H1 (cell line): ENCODE results near the gene PRR16. TPM values are rescaled to one million over a fixed set of nuclear protein-coding genes. Genes with fewer than 3 reads are reported as not detected.

ENCODE experiments used
- CREB1 ChIP-seq: IDR thresholded peaks from 2 replicates; pipeline ENCODE4 v1.6.1; 2012; ENCODE audit warnings: inconsistent platforms
- CTBP2 ChIP-seq: IDR thresholded peaks from 2 replicates; pipeline ENCODE4 v1.7.0; 2011; ENCODE audit warnings: borderline replicate concordance, mild to moderate bottlenecking, moderate library complexity, mixed read lengths, low read length; ENCODE audit not compliant: insufficient read depth, insufficient read length
- EGR1 ChIP-seq: IDR thresholded peaks from 2 replicates; pipeline ENCODE4 v1.6.1; 2011; ENCODE audit warnings: low read depth, low read length, borderline replicate concordance
- MAFK ChIP-seq: IDR thresholded peaks from 2 replicates; pipeline ENCODE4 v1.6.1; 2012; ENCODE audit warnings: low read depth, mild to moderate bottlenecking, improper control_type of control experiment, low read length
- RAD21 ChIP-seq, 2 experiments: IDR thresholded peaks in 1 of 2; conservative IDR thresholded peaks in 1 of 2; 2 replicates each; pipeline ENCODE4 v1.6.1; 2011; ENCODE audit warnings: low read depth in 2 of 2, low read length in 2 of 2, improper control_type of control experiment in 1 of 2, inconsistent platforms in 1 of 2, mild to moderate bottlenecking in 1 of 2, moderate library complexity in 1 of 2
- SIN3A ChIP-seq, 2 experiments: IDR thresholded peaks in 1 of 2; conservative IDR thresholded peaks in 1 of 2; 2 replicates each; pipeline ENCODE4 v1.6.1; 2011 to 2012; ENCODE audit warnings: low read length in 2 of 2, improper control_type of control experiment in 1 of 2, low read depth in 1 of 2, mild to moderate bottlenecking in 1 of 2
- polyA plus RNA-seq, 7 experiments: library from polyadenylated mRNA; depleted of rRNA in 3 of 7; stranded (reverse) in 5 of 7; unstranded in 2 of 7; fragments of >200 nt in 5 of 7; fragments of 200-250 nt in 2 of 7; gene quantifications; 1 replicate in 5 of 7; 2 replicates in 1 of 7; 4 replicates in 1 of 7; pipeline versions ENCODE4 v1.2.1 to v1.2.3, GENCODE V29; 2011 to 2013; ENCODE audit warnings: missing spikeins in 2 of 7, mixed read lengths in 2 of 7
- total RNA-seq: library from RNA; stranded (reverse); fragmentation: NEBNext Ultra II Directional; extraction: Animal tissue kit (Norgen Biotek cat#: 25700); gene quantifications from 2 replicates; pipeline ENCODE4 v1.2.1, GENCODE V29; 2021
- TF ChIP-seq, protein P1 (sequence below): fragments of 300-600 bp; sonication (generic); IDR thresholded peaks from 2 replicates; pipeline ENCODE4 v1.7.1; 2012; ENCODE audit warnings: low read length, moderate library complexity, mild to moderate bottlenecking, inconsistent platforms; ENCODE audit not compliant: insufficient replicate concordance

The PRR16 gene
- total and polyA plus RNA-seq, 2 of the 8 experiments (the other 6 are each of a cell fraction or from before 2014, with no cell fraction given), result 0.73 to 1.6 TPM

DNA sequence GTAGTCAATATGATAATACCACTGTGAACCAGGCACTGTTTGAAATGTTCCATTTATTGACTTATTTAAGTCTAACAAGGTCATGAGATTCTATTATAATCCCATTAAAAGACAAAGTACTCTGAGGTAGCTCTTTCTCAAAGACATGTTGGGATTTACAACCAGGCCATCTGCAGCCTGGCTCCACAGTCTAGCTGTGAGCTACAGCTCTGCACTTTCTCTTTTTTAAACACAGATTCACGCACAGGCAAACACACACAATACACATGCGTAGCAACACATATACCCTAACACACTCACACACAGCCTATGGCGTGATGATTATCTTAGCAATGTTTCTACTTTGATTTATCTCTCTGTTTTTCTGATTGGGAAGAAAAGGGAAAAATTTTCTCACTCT is 174.3 kb downstream of the PRR16 start (continued):
- TF ChIP-seq, protein P1, sequence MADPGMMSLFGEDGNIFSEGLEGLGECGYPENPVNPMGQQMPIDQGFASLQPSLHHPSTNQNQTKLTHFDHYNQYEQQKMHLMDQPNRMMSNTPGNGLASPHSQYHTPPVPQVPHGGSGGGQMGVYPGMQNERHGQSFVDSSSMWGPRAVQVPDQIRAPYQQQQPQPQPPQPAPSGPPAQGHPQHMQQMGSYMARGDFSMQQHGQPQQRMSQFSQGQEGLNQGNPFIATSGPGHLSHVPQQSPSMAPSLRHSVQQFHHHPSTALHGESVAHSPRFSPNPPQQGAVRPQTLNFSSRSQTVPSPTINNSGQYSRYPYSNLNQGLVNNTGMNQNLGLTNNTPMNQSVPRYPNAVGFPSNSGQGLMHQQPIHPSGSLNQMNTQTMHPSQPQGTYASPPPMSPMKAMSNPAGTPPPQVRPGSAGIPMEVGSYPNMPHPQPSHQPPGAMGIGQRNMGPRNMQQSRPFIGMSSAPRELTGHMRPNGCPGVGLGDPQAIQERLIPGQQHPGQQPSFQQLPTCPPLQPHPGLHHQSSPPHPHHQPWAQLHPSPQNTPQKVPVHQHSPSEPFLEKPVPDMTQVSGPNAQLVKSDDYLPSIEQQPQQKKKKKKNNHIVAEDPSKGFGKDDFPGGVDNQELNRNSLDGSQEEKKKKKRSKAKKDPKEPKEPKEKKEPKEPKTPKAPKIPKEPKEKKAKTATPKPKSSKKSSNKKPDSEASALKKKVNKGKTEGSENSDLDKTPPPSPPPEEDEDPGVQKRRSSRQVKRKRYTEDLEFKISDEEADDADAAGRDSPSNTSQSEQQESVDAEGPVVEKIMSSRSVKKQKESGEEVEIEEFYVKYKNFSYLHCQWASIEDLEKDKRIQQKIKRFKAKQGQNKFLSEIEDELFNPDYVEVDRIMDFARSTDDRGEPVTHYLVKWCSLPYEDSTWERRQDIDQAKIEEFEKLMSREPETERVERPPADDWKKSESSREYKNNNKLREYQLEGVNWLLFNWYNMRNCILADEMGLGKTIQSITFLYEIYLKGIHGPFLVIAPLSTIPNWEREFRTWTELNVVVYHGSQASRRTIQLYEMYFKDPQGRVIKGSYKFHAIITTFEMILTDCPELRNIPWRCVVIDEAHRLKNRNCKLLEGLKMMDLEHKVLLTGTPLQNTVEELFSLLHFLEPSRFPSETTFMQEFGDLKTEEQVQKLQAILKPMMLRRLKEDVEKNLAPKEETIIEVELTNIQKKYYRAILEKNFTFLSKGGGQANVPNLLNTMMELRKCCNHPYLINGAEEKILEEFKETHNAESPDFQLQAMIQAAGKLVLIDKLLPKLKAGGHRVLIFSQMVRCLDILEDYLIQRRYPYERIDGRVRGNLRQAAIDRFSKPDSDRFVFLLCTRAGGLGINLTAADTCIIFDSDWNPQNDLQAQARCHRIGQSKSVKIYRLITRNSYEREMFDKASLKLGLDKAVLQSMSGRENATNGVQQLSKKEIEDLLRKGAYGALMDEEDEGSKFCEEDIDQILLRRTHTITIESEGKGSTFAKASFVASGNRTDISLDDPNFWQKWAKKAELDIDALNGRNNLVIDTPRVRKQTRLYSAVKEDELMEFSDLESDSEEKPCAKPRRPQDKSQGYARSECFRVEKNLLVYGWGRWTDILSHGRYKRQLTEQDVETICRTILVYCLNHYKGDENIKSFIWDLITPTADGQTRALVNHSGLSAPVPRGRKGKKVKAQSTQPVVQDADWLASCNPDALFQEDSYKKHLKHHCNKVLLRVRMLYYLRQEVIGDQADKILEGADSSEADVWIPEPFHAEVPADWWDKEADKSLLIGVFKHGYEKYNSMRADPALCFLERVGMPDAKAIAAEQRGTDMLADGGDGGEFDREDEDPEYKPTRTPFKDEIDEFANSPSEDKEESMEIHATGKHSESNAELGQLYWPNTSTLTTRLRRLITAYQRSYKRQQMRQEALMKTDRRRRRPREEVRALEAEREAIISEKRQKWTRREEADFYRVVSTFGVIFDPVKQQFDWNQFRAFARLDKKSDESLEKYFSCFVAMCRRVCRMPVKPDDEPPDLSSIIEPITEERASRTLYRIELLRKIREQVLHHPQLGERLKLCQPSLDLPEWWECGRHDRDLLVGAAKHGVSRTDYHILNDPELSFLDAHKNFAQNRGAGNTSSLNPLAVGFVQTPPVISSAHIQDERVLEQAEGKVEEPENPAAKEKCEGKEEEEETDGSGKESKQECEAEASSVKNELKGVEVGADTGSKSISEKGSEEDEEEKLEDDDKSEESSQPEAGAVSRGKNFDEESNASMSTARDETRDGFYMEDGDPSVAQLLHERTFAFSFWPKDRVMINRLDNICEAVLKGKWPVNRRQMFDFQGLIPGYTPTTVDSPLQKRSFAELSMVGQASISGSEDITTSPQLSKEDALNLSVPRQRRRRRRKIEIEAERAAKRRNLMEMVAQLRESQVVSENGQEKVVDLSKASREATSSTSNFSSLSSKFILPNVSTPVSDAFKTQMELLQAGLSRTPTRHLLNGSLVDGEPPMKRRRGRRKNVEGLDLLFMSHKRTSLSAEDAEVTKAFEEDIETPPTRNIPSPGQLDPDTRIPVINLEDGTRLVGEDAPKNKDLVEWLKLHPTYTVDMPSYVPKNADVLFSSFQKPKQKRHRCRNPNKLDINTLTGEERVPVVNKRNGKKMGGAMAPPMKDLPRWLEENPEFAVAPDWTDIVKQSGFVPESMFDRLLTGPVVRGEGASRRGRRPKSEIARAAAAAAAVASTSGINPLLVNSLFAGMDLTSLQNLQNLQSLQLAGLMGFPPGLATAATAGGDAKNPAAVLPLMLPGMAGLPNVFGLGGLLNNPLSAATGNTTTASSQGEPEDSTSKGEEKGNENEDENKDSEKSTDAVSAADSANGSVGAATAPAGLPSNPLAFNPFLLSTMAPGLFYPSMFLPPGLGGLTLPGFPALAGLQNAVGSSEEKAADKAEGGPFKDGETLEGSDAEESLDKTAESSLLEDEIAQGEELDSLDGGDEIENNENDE, result no peak
- TF ChIP-seq CTBP2 (no peak), CREB1 (no peak), EGR1 (no peak), MAFK (no peak), SIN3A (conservative IDR thresholded peaks at IDR 0.05 in 1 of 2, IDR thresholded peaks at IDR 0.05 in 1 of 2; ENCODE audit: low read depth in 1 of 2, low read length in 2 of 2) (no peak), RAD21 (IDR thresholded peaks at IDR 0.05 in 1 of 2, conservative IDR thresholded peaks at IDR 0.05 in 1 of 2; ENCODE audit: low read depth in 2 of 2, low read length in 2 of 2) (no peak)
- TF ChIP-seq, all 59 proteins: peak for 0
